Right renal cortex interstitium (tissue), 3 donors: ENCODE results near the gene CLIP2. TPM values are rescaled to one million over a fixed set of nuclear protein-coding genes. Genes with fewer than 3 reads are reported as not detected.
"Not testable (repeated sequence)": the region's sequence is repeated elsewhere in the genome, so short reads cannot be mapped to it uniquely, and the experiment has no call there.

Experiments
- DNase-seq, 3 donors: peaks; one replicate each; pipeline ENCODE4 v3.0.0-alpha.2; 2013; ENCODE audit warnings: low read depth in 3 of 3, low spot score in 2 of 3
- polyA plus RNA-seq, 3 donors: library from polyadenylated mRNA; unstranded; fragments of 120-200 nt; gene quantifications; one replicate each; pipeline ENCODE4 v1.2.1, GENCODE V29; 2013; ENCODE audit not compliant: insufficient read length in 3 of 3

The CLIP2 gene
- polyA plus RNA-seq, 3 donors: 22.6 to 24.4 (median 23.0) TPM

DNA sequence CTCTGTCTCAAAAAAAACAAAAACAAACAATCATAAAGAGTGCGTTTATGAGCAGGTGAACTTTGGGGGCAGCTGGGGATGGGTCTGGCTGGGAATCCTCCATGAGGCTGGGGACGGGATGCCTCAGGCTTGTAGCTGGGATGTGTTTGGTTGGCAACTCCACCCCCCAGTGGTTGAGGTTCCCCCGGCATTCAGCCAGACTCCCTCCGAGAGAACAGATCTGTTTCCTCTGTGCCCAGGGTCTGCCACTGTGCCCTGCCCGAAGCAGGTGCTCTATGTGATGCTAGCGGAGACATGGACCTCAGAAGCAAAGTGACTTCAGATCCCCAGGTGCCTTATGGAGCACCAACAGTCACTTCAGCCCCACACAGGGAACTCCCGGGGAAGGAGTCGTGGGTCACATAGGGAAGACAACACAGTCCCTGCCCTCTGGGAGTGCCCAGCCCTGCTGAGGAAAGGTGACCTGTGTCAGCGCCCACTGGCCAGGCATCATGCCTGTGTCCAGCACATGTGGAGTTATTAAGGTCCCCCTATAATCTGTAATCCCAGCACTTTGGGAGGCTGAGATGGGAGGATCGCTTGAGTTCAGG, 135.2 kb downstream of the CLIP2 start:
- DNase-seq: no peak

DNA sequence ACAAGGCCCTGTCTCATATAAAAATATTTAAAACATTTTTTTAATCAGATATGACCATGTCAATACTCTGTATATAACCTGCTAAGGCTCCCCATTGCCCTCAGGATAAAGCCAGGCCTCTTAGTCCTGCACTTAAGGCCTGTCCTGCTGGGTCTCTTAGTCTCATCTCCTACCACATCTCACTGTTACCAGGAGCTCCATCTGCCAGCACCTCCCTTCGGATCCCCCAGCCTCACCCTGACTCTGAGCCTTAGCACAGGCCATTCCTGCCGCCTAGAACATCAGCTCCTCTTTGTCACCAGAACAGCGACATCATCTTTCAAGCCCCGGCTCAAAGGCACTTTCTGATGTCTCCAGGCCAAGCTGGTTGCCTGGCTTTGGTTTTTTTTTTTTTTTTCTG, 138.8 kb downstream of the CLIP2 start:
- DNase-seq: no peak

DNA sequence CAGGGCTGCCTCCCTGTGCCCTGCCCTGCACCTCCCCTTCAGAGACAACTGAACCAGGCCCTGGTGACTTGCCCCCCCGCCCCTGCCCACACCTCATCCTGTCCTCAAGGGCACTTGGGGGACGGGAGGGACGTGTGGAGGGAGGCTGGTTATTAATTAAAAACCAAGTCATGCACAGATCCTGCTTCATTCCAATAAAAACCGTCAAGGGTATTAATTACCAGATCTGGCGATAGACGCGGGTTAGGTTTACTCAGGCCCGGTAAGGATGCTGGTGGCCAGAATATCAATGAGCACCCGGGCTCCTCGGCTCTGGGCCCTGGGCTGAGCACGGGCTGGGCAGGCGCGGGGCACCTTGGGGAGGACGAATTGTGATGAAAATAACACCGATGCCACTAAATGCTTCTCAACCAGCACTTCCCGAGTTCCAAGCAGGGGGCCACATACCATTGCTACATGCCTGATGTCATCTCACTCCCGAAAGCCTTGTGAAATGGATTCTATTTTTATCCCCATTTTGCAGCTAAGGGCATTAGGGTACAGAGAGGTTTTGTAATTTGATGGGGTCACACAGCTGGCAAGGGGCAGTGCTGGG, 140.0 kb downstream of the CLIP2 start:
- peak in 2 of 3 donors; percentile 69 to 77 for DNase-seq

DNA sequence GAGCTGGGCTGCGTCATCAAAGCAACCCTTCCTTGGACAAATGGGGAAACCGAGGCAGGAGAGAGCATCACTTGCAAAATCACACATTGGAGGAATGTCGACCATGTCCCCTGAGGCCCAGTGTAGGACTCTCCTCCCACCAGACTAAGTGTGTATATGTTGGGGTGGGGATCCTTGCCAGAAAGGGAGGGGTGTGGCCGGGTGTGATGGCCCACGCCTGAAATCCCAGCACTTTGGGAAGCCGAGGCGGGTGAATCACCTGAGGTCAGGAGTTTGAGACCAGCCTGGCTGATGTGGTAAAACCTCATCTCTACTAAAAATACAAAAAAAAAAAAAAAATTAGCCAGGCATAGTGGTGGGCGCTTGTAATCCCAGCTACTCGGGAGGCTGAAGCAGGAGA, 141.2 kb downstream of the CLIP2 start:
- not testable (repeated sequence) for DNase-seq

DNA sequence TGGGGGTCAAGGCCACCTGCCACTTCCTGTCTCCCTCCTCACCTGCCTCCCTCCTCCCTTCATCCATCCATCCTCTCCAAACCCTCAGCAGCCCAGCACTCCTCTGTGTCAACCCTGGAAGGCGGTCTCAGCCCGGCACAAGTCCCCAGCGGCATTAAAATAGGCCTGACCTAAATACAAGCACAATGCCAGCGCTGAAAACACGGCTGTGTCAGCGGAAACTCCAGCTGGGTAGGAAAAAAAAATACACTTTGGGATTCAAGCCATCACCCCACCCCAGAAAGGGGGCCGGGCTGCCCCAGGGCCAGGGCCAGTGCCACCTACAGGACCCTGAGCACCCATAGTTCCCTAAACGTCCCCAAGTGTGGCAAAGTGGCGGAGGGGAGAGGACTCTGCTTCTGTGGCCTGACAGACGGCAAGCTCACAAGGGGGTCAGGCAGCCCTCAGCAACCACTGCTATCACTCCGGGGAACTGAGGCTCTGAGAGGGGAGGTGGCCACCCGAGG, 141.8 kb downstream of the CLIP2 start:
- no peak for DNase-seq

DNA sequence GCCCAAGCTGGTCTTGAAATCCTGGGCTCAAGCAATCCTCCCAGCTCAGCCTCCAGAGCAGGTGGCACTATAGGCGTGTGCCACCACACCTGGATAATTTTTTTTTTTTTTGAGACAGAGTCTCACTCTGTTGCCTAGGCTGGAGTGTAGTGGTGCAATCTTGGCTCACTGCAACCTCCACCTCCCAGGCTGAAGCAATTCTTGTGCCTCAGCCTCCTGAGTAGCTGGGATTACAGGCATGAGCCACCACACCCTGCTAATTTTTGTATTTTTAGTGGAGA, 148.0 kb downstream of the CLIP2 start:
- DNase-seq: not testable (repeated sequence)

DNA sequence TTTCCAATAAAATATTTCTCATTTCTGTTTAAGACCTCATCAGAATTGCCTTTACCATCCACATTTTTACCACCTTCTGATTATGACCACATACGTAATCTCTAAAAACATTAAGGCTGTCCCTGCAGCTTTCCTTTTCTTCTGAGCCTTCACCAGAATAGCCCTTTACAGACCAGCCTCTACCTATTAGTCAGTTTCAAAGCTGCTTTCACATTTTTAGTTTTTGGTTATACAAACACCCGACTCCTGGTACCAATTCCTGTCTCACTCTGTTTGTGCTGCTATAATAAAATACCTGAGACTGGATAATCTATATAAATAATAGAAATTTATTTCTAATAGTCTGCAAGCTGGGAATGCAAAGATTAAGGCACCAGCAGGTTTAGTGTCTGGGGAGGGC, 149.1 kb downstream of the CLIP2 start:
- no peak for DNase-seq

DNA sequence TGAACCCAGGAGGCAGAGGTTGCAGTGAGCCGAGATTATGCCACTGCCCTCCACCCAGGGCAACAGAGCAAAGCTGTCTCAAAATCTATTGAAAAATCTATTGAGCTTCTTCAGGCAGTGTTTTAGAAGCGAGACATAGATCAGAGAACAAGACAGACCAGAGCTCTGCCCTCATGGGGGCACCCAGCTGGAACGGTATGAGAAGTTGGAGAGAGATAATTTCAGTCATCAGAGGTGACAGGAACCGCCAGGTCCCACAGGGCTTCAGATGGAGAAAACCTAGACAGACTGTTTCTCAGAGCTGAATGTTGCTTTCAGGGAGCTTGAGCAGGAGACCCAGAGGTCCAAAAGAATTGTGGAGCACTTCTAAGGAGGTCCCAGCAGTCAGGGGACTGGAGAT, 150.3 kb downstream of the CLIP2 start:
- DNase-seq: no peak

DNA sequence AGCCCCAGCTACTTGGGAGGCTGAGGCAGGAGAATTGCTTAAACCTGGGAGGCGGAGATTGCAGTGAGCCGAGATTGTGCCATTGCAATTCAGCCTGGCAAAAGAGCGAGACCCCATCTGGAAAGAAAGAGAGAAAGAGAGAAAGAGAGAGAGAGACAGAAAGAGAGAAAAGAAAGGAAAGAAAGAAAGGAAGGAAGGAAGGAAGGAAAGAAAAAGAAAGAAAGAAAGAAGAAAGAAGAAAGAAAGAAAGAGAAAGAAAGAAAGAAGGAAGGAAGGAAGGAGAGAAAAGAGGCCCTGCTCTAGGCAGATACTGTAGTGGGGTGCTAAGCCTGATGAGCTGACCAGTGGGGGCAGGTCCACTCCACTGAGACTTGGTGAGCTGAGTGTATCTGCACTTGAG, 150.9 kb downstream of the CLIP2 start:
- not testable (repeated sequence) for DNase-seq

DNA sequence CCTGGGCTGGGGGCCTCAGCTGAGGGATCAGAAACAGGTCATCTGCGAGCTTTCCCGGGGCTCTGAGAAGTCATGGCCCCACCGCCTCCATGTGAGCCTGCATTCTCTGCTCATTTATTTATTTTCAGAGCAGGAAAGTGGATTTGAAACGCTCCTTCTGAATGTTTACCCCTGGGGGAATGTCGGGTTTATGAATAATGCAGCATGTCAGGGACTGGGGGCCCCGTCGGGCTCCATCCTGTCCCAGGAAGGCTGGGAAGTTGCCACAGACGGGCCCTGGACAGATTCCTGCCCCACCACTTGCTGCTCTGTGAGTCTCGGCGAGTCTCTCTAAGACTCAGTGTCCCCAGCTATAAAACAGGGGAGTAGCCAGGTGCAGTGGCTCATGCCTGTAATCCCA, 152.6 kb downstream of the CLIP2 start:
- DNase-seq: no peak

DNA sequence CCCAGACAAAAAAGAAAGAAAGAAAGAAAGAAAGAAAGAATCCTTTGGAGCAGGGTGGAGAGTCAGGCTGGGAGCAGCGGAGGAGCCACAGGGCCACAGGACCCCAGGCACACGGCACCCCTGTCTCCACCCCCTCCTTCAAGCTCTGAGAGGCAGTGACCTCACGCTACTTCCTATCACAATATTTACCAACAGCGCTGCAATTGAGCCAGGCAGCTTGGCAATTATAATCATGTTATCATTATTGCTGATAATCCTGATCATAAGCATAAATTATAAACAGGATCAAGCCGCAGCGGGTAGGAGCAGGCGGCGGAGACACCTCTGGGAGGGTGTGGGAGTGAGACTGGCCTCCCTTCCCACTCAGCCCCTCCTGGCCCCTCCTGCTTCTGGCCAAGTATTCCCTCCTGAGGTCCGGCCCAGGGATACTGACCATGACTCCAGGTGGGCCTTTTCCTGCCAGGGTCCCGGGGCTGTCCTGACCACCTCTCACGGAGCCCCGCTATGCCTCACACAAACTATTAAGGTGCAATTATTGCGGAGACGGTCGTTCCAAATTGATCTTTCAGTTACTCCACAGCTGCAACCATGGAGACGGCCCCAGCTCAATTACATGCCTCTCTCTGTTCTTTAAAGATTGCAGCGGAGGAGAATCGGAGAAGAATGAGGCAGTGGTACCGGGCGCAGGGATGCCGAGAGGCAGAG, 154.5 kb downstream of the CLIP2 start:
- no peak for DNase-seq

DNA sequence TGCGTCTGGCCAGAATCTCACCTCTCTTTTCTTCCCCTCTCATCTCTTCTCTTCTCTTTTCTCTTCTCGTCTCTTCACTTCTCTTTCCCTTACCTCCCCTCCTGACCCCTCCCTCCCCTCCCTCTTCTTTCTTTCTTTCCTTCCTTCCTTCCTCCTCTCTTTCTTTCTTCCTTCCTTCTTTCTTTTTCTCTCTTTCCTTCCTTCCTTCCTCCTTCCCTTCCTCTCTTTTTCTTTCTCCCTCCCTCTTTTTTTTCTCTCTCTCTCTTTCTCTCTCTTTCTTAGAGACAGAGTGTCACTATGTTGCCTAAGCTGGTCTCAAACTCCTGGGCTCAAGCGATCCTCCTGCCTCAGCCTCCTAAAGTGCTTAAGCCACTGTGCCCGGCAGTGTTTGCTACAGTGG, 159.9 kb downstream of the CLIP2 start:
- no peak for DNase-seq

DNA sequence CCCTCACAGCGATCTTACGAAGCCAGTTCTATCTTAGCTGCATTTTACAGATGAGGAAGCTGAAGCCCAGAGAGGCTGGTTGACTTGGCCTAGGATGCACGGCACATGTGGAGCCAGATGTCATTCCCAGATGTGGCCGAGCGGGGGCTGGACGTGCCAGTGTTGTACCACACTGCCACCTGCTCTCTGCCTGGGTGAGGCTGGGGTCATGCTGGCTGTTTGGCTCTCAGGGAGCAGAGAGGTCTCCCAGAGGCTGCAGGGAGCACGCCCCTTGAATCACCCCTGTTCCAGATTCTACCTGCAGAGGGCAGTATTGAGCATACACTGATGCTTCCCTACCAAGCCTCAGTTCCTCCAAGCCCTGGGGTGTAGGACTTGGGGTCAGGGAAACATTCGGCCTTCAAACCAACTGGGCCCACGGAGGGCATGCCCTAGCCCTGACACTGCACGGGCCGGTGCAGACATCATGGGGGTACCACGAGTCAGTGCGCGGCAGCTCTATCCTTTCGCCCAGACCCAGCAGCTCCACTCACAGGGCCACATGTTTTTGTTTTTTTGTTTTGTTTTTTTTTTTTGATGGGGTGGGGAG, 160.7 kb downstream of the CLIP2 start:
- DNase-seq: no peak

DNA sequence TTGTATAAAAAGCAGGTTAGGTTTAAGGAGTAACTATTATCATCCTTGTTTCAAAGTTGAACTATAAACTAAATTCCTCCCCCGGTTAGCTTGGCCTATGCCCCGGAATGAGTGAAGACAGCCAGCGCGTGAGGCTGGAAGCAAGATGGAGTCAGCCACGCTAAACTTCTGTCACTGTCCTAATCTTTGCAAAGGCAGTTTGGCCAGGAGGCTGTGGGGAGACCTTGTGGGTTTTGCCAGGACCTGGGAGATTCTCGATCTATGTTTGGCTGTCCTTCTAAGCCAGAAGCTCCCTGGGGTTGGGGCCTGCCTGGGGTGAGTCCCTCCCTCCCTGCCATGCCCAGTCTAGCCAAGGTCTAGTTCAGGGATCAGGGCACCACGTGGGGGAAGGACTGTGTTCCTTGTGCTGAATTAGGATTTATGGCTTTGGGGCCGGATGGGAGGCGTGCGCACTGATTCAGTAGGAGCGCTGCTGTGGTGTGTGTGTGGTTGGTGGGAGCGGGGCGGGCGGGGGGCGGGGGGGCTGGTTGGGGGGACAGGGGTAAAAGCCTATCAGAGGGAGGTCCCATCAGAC, 163.6 kb downstream of the CLIP2 start:
- DNase-seq: no peak

DNA sequence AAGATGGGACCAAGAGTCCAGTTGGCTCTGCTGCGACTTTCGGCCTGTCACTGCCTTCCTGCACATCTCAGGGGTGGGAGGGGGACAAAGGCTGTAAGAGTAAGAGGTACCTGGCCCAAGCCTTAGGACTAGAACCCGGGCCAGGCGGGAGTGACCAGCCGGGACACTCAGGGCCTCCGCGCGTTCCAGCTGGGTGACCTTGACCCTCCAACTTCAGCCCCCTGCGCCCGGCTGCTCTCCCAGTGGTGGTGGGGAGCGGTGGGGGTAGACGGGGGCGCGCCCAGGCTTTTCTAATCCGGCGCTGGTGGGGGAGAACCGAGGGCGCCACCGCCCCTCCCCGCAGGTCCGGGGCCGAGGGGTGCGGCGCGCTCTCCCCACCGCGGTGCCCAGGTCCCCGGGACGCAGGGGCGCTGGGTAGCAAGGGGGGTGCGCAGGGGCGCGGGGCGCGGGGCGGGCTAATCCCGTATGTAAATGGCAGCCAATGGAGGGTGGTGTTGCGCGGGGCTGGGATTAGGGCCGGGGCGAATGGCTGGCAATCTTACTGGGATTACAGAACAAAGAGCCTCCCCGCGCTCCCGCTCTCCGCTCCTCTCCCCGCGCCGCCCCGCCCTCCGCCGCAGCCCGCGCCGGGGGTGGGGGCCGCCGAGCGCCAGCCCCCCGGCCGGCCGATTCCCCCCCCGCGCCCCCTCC, 164.3 kb downstream of the CLIP2 start, which contains the start of gene GTF2IRD1:
TSS of gene GTF2IRD1 (plus strand) at position 585 of the 690 bp plus-strand sequence. CDS start 54,175 bp downstream, outside the sequence.
- DNase-seq: no peak

DNA sequence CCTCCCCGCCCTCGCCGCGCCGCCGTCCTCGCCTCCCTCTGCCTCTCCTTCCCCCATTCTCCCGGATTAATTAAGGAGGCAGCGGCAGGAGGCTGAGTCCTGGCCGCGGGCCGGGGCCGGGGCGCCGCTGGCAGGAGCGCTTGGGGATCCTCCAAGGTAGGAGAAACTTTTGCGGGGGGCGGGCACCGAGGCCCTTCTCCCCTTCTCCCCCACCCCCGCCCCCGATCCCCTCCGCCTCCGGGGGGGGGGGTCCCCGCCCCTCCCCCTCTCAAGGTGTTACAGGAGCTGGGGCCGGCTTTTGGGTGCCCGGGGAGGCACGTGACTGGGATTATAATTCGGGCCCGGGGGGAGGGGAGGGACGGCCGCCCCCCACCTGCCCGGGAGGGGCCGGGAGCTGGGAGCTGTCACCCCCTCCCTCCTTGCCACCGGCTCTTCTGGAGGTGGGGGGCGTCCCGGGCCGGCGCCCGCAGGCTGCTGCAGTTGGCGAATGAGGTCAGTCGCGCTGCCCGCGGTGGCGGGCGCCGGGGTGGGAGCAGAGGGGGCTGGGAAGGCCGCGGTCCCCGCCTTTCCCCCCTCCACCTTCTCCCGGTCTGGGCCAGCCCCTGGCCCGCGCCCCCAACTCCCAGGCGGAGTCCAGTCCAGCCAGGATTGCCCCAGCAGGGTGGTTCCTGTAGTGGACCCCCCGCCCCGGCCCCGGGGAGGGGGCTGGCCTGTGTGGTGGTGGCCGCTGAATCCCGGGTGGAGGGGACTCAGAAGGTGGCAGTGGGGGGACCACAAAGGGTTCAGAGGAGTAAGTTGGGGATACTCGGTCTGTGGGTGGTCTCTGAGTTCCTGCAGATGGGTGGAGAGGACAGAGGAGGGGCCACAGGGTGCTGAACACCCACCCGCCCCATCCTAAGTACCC, 165.1 kb downstream of the CLIP2 start:
- DNase-seq: no peak

DNA sequence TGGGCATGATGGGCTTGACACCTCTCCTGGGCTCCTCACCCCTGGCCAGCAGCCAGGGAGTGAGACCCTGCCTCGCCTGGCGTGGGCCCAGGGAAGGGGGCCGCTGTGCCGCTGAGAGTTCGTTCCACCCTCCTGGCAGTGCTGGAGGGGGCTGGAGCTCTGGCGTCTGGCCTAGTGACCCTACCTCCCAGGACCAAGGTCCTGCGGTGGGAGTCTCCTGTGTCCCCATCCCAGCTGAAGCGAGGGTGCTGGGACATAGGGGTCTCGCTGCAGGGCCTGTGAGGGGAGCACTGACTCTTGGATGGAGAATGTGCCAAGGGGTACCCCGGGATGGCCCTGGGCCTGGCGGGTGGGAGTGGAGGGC, 165.7 kb downstream of the CLIP2 start:
- no peak for DNase-seq

DNA sequence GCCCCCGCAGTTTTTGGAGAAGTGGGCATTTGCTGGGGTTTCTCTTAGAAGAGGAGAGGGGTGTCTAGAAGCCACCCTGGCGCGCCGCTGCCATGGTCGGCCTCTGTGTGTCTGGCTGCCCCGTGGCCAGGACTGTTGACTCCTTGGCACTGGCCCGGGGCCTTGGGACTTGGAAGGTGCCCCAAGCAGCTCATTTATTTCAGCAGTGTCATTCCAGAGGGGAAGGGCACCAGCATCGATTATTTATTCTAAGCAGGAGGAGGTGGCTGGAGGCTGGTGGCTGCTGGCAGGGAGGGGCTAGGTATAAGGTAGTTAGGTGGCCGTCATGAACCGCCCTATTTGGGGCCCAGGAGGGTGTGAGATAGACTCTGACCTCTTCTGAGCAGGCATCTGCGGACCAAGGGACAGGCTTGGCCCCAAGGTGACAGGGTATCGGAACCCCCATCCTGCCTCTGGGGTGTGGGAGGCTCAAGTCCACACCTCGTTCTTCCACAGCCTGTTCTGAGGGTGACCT, 166.1 kb downstream of the CLIP2 start:
- no peak for DNase-seq
